GM19463 (cell line): ENCODE data around the gene BLOC1S3.

Experiments
- ATAC-seq: cut with Tn5 transposase; IDR thresholded peaks from one replicate; pipeline ENCODE4 v1.9.1; 2021; ENCODE audit warnings: mild to moderate bottlenecking, moderate library complexity; ENCODE audit not compliant: unreplicated experiment

The BLOC1S3 gene

GRCh38 chr19:45180936-45181335 is 2.4 kb downstream of the BLOC1S3 start:
- ATAC-seq = no peak

- ATAC-seq = no peak
Observed at GRCh38 chr19:45182758-45183157, 4.2 kb downstream of the BLOC1S3 start.

GRCh38 chr19:45184115-45184514 is 5.5 kb downstream of the BLOC1S3 start:
- no peak for ATAC-seq

- ATAC-seq = no peak
Observed at GRCh38 chr19:45186509-45187334, 8.1 kb downstream of the BLOC1S3 start.

GRCh38 chr19:45187421-45188100 is 9.0 kb downstream of the BLOC1S3 start:
- ATAC-seq = no peak

GRCh38 chr19:45189971-45190370 is 11.4 kb downstream of the BLOC1S3 start:
- no peak for ATAC-seq

- no peak for ATAC-seq
Observed at GRCh38 chr19:45191375-45191774, 12.8 kb downstream of the BLOC1S3 start.

- ATAC-seq = no peak
Observed at GRCh38 chr19:45195764-45196163, 17.2 kb downstream of the BLOC1S3 start.

GRCh38 chr19:45200568-45200967 is 22.0 kb downstream of the BLOC1S3 start:
- no peak for ATAC-seq

- ATAC-seq = no peak
Observed at GRCh38 chr19:45202637-45203036, 24.1 kb downstream of the BLOC1S3 start.

GRCh38 chr19:45205810-45206209 is 27.2 kb downstream of the BLOC1S3 start:
- no peak for ATAC-seq

- no peak for ATAC-seq
Observed at GRCh38 chr19:45206328-45206727, 27.7 kb downstream of the BLOC1S3 start.

GRCh38 chr19:45211751-45212381 is 33.3 kb downstream of the BLOC1S3 start:
- ATAC-seq = no peak

GRCh38 chr19:45213031-45213430 is 34.4 kb downstream of the BLOC1S3 start:
- ATAC-seq = no peak

GRCh38 chr19:45215391-45216191 is 37.0 kb downstream of the BLOC1S3 start:
- ATAC-seq = no peak

GRCh38 chr19:45216667-45217066 is 38.1 kb downstream of the BLOC1S3 start:
- no peak for ATAC-seq

- ATAC-seq = no peak
Observed at GRCh38 chr19:45217193-45217956, 38.8 kb downstream of the BLOC1S3 start.

- ATAC-seq = no peak
Observed at GRCh38 chr19:45217957-45218334, 39.4 kb downstream of the BLOC1S3 start.

- ATAC-seq = no peak
Observed at GRCh38 chr19:45218426-45218825, 39.8 kb downstream of the BLOC1S3 start.
